ENCODE data around the gene TTLL10.

TTLL10 gene

DNA sequence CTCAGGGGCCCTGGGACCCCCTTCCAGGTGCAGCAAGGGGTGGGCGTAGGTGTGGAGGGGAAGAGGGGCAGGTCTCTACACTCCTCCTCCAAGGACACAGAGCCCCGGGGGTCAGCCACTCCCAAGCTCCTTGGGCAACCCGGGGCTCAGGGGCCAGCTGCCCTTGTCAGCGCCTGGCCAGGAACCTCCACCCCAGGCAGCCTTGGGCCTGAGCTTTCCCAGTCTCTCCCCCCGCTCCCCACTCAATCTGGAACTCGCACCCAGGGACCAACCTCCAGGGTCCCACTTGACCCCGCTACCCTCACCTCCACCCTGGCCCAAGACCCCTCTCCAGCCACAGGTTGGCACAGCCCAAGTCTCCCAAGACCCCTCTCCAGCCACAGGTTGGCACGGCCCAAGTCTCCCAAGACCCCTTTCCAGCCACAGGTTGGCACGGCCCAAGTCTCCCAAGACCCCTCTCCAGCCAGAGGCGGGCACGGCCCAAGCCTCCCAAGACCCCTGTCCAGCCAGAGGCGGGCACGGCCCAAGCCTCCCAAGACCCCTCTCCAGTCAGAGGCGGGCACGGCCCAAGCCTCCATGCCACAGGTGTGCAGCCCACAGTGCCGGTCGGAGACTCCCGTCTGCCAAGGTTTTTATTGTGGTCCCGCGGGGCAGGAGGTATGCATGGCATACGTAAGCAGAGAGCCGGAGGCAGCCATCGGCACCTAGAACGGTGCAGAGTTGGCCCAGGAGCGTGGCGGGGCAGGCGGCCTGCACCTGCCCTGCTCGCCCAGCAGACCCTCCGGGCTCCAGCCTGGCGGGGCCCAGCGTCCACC, 37.3 kb downstream of the TTLL10 start:
- DNase-seq, result no peak

DNA sequence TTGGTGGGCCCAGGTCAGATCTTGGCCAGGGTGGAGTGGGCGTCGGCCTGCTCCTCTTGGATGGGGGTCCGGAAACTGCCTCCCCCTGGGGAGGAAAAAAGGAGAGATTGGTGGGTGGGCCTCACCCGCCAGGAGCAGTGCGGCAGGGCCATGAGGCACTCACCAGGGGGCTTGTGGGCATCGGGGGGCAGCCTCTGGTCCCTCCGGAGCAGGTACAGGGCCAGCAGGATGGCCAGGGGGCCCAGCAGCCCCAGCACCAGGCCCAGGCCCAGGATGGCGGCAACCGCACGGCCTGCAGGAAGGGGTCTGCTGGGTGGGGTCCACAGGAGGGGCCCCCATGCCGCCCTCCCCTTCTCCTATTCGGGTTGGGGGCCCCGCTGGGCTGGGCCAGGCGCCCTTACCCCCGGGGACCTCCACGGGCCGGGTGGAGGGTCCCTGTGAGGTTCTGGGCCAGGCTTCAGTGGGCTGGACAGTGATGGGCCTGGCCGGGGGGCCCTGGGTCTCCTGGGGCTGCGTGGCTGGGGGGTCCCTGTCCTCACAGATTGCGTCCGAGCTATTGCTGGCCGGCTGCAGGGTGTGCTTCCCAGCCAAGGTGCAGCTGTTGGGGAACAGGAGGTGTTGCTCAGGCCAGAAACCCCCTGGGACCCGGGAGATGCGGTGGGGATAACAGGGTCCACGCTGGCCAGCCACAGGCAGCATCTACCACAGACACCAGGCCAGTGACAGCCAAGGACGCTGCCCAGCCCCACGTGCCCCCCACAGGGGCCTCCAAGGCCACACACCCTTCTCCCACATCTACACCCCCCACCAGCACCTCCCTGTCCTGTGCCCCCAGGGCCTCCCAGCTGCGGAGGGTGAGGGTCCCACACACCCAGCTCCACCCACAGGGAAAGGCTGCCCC, 38.1 kb downstream of the TTLL10 start:
- DNase-seq, result no peak

DNA sequence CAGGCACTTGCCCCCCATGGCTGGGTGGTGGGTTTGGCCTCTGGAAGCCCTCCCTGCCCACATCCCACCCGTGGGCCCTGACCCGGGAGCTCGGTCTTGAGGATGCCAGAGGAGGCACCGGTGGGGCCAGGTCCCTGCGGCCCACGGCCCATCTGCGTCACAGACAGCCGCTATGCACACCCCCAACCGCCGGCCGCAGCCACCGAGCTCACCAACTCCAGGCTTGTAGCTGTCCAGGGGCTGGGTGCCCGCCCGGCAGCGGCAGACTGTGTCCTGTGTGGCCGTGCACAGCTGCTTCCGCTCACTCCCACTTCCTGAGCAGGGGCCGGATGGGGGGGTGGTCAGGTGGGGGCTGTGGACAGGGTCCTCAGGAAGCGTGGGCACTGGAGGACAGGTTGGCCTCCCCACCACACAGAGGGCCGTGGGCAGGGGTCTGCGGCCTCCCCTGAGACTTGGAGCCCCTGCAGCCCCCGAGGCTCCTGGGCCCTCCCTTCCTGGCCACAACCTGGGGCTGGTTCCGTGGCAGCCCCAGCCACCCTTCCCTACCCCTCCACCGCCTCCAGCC, 39.2 kb downstream of the TTLL10 start:
- DNase-seq, result no peak

DNA sequence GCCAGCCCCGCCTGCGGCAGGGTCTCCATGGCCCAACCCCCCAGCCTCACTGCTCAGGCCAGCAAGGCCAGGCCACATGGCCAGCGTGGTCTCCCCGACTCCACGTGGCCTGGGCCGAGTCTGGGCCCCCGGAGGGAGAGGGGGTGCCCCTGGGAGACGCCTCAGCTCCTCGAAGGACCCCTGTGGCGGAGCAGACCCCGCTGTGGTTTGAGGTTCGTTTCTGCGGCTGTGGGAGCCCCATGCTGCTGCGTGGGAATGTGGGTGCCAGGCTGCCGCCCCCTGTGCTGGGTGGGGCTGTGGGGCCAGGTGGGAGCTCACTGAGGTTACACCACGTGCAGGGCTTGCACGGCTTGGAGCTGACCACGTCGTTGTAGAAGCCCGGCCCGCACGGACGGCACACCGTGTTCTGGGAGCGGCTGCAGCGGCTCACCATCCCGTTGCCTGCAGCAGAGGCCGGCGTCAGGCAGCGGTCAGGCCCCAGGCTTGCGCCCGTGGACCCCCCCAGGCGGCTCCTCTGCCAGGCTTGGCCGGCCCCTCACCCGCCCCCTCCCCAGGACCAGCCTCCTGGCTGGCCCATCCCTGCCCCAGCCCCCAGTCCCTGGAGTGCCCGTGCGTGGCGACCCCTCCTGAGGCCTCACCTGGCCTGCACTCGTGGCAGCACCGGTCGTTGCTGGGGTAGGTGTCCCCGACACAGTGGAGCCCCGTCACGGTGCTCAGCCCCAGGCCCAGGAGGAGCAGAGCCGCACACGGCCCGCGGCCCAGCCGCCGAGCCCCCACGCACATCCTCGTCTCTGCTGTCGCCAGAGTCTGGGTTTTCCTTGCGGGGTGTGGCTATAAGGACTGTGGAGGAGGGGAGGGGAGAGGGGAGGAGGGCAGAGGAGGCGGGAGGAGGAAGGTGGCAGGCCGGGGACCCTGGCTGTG, 39.9 kb downstream of the TTLL10 start, which contains the start of gene TNFRSF4:
TSS of gene TNFRSF4 (minus strand) at position 809 of the 921 bp plus-strand sequence. CDS start at position 783, 26 bp downstream.
- DNase-seq, result no peak

DNA sequence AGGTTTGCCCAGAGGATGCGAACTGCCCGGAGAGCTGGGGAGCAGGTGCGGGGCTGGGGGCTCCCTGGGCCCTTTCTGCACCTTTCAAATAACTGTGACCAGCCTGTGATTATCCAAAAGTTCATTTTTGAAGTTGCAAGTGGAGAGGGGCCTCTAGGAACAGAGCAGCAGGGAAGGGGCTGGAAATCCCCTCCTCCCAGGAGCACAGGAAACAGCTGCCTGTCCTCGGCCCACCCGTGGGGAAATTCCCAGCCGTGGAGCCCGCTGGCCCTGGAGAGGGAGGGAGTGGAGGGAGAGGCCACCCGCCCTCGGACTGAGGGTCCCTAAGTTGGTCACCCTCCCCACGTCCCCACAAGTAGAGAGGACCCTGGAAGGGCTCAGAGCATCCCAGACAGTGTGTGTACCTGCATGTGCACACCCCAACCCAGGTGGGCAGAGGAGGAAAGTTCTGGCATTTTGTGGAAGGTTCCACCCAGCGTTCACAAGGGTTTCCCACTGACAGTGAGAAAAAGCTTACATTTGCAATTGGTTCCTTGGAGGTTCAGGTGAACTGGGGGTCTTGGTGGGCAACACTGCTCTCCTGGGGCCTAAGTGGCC, 41.5 kb downstream of the TTLL10 start:
- no peak for DNase-seq

DNA sequence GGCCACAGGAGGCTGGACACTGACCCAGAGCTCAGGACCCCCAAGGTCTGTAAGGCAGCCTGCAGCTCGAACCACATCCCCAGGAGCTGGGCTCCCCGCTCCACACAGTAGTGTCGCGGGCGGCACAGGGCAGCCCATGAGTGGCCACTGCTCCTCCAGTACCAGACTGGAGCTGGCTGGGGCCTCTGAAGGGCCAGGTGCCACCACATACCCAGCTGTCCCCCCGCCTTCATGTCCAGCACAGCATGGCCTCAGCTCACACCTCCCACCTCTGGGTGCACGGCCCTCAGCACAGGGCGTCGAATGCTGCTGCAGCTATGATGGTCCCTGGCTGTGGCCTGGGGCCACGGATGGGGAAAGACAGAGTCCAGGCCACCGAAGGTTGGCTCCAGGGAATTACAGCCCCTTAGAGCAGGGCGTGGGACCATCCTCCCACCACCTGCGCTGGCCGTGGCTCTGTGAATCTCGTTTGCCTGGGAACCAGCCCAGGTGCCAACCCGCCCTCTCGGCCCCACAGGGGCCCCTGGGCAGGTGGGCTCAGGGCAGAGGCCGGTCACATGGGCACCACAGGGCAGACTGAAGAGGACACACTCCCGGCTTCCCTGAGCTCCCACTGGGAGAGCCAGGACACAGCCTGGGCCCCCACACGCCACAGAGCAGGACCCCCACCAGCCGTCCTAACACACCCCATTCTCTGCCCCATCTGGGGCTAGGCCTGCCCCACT, 42.4 kb downstream of the TTLL10 start:
- no peak for DNase-seq

DNA sequence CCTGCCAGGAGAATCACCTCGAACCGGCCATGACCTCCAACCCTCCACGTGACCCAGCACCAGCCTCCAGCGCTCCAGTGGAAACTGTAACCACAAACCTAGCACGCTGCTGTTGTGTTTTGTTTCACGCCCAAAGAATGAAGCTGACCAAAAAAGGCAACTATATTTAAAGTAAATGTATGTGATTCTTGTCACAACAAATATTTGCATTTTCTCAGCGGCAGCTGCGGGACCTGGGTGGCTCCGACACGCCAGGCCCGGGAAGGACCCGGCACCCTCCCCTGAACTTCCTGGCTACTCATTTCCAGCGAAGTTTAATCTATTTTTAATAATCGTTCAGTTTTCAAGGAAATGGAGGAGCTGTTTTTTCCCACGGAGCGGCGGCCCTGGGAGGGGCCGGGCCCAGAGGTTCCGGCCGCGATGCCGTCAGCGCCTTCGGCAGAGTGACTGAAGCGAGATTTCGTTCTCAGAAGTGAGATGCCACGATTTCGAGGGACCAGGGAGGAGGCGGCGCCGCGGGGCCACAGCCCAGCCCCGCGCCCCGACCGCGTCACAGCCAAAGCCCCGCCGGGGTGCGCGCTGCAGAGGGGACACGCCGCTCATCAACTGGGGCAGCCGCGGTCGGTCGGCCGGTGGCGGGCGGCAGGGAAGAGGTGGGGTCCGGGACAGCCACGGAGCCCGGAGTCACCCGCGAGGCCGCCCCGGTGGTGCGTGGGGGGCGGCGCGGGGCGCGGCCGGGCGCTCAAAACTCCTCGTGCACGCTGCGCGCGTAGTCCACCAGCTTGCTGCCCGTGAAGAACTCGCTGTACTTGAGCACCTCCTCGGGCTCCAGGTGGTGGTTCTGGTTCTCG, 43.3 kb downstream of the TTLL10 start:
- DNase-seq, result no peak

DNA sequence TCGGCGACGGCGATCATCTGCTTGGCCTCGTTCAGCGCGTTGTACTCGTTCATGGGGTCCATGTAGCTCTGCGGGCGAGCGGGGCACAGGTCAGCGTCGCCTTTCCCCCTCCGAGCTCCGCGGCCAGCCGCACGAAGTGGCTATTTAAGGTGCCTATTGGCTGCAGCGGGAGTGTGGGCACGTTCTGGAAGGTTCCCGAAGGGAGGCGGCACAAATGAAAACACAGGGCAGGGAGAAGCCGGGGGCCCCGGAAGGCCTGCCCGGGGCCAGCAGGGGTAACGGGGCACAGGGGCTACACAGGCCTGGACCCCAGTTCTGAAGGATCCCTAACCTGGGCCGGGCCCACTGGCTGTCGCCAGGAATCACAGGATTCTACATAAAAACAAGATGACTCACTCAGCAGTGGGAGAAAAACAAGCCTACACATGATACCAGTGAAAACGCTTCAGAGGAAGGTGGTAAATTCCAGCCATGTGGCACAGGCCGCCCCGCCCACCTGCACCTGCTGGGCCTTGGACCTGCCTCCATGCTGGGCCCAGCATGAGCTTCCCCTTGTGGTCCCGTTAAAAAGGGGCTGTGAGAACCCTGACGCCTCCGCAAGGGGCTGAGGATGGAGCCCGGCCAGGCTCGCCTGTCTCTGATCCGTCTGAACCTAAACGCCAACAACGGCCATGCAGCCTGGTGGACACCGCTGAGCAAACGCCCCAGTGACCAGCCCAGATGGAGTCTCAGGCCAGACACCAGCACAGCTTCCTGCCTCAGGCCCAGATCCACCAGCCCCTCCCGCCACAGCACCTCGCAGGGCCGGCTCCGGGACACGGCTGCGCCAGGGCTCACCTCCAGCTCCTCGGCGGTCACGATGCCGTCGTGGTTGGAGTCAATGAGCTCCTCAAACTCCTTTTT, 44.2 kb downstream of the TTLL10 start:
- no peak for DNase-seq

DNA sequence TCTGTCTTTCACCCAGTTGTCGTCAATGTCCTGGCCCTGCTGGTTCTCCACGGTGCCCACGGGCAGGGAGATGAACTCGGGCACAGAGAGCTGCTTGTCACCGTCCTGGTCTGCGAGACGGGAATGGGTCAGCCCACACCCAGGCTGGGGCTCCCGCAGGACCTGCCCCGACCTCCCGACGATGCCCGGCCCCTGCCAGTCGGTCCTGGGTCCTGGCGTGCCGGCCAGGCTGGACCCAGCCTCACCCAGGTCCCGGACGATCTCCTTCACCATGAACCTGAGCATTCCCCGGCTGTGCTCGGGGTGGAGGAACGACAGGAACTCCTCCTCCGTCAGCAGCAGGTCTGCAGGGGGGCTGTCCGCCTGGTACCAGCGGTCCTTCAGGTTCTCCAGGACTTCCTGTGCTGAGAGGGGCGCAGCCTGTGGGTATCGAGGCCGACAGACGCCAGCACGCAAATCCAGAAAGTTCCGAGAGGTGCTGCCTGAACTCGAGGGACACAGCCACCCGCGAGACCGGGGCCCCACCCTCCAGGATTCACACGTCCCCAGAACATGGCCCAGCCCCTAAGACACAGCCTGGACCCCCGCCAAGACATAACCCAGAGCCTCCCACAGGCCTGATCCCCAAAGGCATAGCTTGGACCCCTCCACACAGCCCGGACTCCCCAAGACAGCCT, 45.0 kb downstream of the TTLL10 start:
- no peak for DNase-seq

DNA sequence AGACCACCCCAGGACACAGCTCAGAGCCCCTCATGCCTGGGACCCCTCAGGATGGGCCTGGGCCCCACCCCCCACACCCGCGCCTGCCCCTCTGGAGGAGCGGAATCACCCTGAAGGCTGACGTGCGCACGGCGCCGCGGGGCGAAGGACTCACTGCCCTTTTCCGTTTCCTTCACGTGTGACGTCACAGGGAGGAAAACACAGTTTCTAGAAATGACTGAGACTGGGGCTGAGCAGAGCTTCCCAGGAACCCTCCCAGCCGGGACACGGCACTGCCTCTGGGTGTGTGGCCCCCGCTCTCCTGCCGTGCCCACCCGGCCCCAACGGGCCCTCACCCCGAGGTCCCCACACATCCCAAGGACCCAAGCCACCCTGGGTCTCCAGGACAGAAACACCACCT, 45.7 kb downstream of the TTLL10 start:
- no peak for DNase-seq

DNA sequence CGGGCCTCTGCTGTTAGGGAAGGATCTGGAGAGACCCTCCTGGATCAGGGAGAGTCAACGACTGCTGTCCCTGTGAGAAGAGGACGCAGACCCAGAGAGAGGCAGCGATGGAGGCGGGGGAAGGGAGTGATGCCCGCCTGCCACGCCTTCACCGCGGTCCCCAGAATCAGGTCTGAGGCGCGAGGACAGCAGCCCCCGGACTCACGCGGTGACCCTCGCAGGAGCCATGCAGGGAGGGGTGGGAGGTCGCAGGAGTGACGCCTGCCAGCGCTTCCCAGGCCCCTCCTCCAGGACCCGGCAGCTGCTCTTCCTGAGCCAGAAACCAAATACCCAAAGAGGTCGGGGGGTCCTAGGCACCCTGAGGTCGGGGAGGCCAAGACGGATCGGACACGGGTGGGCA, 46.5 kb downstream of the TTLL10 start:
- DNase-seq, result no peak

DNA sequence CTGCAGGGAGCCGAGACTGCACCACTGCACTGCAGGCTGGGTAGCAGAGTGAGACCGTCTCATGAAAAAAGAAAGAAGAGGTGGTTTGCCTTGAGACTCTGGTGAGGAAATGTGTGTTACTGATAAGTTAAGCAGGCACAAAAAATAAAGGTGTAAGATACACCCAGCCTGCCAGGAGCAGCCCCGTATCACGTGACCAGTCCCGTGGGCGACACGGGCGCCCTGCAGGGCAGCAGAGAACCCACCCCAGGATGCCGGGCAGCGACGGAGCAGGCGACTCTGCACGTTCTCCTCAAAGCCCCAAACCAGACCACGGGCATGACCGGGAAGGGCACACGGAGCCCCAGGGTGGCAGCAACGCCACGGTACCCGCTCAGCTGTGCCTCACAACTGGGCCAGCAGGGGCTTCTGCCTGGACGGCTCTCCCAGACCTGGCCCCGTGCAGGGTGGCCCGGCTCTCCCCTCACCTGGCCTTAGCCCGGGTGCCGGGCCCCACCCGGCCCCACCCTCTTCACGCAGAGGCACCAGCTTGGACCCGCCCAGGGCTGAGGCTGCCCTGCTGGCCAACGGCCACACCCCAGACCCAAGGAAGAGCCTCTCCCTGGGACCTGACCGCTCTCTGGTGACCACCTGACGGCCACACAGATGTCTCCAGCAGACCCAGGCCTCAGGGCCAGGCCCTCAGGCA, 48.4 kb downstream of the TTLL10 start:
- no peak for DNase-seq

DNA sequence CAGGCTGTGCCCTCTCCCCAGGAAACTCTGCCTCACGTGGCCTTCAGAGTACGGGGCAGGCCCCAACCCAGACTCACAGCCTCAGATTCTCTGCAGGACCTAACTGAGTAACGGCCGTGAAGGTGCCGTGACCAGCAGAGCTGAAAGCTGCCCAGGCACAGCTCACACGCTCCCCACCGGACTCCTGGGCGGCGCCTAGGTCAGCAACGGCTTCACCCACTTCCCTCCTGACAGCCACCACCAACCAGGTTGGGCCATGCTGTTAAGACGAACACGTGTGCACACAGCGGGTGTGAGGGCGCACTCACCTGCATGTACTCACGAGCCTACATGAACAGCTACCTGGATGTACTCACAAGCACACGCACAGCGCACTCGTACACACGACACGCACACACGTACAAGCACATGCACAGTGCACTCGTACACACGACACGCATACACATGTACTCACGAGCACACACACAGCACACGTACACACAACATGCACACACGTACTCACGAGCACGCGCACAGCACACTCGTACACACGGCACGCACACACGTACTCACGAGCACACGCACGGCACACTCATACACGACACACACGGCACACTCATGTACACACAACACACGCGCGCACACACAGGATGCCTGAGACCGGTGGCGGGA, 49.0 kb downstream of the TTLL10 start:
- DNase-seq, result no peak

DNA sequence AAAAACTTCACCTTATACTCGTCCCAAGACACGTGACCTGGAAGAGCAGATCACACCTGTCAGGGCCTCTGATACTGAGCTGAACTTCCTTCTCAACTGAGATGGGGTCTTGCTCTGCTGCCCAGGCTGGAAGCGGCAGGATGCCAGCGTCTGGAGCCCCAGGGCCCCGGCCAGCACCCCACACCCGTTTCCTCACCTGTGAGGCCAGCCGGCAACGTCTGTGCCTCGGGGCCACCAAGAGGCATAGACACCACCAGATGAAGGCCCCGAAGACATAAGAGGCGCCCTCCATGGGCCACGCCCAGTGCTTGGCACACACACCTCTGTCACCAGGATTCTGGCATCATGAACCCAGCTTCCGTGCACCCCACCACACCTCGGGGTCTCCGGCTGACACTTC, 49.6 kb downstream of the TTLL10 start:
- DNase-seq, result no peak

DNA sequence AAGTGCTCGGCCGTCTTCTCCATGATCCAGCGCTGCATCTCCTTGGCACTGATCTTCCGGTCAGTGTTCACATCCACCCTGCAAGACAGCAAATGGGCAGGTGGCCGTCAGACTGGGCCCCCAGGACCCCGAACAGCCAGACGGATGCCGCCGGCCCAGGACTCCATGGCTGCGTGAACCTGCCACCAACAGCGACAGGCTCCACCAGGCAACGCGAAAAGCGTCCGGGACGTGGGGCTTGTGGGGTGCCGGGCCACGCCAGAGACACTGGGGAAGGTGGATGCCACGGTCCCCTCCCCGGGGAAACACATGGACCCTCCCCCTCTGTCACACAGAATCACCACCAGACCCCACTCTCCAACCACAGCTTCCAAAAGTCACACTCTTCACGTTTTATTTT, 50.2 kb downstream of the TTLL10 start:
- DNase-seq, result no peak

DNA sequence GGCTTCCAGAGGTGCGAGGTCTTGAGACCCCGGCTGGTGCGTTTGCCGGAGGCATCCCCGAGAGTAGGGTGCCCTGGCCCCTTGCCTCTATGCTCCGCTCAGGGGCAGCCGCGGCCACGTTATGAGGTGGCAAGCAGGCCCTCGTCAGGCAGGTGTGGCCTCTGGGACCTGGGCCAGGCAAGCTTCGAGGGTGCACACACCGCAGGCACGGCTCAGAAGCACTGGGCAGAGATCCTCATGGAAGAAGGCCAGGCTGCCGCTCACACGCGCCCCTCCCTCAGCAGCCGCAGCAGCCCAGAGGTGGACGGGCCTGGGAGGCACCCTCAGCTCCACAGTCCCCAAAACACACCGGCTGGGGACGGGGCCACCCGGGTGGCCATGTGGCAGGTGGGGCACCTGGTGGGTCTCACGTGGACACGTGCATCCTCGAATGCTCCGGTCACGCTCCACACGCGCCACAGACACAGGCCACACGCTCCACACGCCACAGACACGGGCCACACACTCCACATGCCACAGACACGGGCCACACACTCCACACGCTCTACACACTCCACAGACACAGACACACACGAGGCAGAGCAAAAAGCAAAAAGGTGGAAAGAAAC, 51.7 kb downstream of the TTLL10 start:
- DNase-seq, result no peak

DNA sequence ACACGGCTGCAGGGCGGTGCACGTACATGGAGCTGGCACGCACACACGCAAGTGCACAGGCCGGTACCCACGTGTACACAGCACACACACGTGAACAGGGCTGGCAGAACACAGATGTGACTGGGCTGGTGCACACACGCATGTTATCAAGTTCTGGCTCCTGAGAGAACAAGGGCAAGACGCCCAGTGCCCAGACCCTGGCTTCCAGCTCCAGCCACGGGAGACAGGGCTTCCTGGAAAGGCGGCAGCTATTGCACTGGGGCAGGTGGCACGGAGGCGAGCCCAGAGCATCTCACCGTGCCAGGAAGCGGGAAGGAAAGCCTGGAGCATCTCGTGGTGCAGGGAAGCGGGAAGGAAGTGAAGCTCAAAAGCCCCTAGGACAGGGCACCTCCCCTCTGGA, 52.2 kb downstream of the TTLL10 start:
- no peak for DNase-seq

Measured in NCI-H2081 treated with DMSO at 0.1 percent for 48 hours (cell line).